COLO668 (cell line): ENCODE measurements around the gene CAMTA1.

Source experiments
- DNase-seq: peaks from one replicate; lab custom pipeline; 2025; ENCODE audit not compliant: unreplicated experiment; lab: John Stamatoyannopoulos, UW

CAMTA1 gene

DNA sequence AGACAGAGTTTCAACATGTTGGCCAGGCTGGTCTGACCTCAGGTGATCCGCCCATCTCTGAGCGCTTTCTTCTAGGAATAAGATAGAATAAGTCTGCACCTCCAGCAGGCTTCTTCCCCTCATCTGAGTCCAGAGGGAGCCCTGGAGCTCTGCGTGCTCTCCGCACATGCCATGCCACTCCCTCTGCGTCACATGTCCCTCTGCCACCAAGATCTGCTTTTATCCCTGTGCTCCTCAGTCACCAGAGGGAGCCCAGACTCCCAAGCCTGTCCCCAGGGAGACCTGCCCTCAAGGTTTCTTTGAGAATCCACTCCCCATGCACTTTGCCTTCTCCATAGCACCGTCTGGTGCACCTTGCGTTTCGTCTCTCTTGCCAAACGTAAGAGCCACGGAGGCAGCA, 213.0 kb downstream of the CAMTA1 start:
- DNase-seq = no peak

DNA sequence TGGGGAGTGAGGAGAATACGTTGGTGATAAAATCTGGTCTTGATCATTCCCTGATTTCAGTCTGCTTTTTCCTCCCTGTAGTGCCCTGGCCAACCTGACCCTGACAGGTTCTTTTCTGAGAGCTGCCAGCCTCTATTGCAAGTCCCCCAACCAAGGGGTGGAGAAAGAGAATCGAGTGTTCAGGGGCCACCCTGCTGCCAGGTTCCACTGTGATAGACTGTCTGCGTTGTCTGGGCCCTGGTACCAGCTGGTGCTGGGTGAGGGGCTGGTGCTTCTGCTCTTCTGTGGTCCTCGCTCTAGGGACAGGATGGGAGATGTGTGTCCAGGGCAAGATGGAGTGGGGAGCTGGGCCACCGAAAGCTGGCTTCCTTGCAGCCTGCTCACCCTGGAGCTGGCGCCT, 214.6 kb downstream of the CAMTA1 start:
- no peak for DNase-seq

DNA sequence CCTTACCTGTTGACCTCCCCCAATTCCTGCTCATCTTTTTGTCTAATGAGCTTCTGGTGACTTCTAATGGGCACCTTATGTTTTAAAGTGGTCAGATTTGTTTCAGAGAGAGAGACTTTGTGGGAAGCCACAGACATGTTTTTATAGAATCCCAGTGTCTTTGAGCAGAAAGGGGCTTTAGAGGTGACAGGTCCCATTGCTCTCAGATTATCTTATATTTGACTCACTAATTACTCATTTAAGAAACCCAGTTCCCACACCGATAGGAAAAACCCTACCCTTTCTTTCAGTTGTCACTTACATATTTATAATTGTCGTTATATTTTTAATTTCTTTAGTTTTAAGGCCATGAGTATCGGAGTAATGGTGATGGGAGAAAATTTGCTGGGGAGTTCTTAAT, 215.5 kb downstream of the CAMTA1 start:
- no peak for DNase-seq

DNA sequence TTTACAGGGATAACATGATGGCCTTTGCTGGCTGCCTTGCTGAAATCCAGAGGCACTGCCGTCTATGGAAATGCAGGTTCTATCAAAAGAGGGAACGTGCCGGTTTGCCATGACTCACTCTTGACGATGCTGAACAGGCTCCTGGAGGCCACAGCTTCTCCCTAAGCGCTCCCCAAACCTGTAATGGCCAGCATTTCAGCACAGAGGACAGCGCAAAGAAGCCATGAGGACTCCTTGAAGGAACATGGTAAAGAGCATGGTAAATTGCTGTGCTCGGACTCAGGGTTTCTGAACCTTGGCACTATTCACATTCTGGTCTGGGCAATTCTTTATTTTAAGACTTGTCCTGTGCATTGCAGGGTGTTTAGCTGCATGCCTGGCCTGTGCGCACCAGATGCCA, 217.5 kb downstream of the CAMTA1 start:
- DNase-seq = no peak

GRCh38 chr1:7003676-7004075, 218.4 kb downstream of the CAMTA1 start:
- DNase-seq = no peak

DNA sequence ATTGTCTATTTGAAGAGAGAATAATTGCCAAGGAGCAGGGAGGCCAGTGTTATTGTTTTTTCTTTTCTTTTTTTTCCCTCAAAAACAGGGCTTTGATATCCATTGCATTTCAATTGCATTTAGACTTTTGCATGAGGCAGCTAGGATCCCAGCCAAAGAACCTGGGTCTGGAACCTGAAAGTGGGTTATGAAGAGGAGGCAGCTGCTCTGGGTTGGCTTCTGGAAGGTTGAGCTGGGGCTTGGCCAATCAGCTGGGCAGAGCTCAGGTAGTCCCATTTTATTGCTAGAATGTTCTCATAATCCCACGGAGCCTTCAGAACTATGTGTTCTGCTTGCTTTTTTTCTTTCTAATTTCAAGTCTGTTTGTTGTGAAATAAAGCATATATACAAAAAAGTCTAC, 218.9 kb downstream of the CAMTA1 start:
- no peak for DNase-seq

- DNase-seq = no peak
These were observed 220.5 kb downstream of the CAMTA1 start for GRCh38 chr1:7005762-7006161.

- no peak for DNase-seq
These were observed 222.0 kb downstream of the CAMTA1 start for GRCh38 chr1:7006996-7007871.

GRCh38 chr1:7007902-7008301, 222.6 kb downstream of the CAMTA1 start:
- DNase-seq = no peak

DNA sequence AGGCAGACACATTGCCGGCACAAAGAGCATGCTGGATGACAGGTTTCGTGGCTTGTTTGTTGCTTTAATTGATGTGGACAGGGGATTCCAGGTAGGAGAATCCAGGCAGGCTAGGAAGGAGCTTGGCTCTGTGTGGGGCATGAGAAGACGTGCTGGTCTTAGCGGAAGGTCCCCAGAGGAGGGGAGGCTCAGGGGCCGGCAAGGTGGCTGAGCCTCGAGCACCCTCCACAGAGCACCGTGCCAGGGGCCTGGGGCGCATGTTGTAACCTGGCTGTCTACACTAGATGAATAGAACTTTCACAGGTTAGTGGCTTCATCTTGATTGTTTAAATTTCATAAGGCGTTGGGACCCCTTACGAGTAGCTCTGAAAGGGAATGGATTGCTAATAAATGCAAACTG, 223.1 kb downstream of the CAMTA1 start:
- DNase-seq = no peak

DNA sequence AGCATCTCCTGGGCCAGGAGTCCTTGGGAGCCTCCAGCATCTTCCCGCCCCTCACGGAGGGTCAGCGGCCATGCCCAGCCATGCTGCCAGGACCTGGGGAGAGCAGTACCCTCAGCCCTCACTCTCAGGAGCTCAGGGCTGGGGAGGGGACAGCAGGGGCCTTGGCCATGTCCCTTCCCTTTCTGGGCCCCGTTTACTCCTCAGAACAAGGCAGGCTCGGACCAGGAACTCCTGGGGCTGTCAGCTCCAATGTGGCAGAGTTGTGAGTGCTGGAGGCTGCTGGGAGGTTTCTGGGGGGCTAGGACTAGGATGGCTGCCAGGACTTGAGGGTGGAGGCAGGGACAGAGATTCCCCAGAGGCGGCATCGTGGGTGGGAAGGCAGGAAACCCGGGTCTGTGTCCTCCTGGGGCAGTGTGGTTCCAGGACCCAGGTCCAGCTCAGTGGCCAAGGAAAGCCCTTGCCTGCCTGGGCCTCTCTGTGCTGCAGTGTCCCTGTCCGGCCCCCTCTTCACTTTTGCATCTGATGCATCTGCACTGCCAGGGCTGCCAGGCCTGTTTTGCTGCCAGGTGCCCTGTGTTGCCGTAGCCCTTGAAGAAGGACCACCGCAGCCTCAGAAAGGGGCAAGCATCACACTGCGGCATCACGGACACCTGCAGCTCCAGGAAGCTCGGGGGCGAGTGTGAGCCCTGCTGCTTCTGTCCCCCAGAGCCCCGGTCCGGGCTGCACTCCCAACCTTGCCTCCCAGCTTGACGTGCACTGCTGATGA, 223.9 kb downstream of the CAMTA1 start:
- DNase-seq = no peak

DNA sequence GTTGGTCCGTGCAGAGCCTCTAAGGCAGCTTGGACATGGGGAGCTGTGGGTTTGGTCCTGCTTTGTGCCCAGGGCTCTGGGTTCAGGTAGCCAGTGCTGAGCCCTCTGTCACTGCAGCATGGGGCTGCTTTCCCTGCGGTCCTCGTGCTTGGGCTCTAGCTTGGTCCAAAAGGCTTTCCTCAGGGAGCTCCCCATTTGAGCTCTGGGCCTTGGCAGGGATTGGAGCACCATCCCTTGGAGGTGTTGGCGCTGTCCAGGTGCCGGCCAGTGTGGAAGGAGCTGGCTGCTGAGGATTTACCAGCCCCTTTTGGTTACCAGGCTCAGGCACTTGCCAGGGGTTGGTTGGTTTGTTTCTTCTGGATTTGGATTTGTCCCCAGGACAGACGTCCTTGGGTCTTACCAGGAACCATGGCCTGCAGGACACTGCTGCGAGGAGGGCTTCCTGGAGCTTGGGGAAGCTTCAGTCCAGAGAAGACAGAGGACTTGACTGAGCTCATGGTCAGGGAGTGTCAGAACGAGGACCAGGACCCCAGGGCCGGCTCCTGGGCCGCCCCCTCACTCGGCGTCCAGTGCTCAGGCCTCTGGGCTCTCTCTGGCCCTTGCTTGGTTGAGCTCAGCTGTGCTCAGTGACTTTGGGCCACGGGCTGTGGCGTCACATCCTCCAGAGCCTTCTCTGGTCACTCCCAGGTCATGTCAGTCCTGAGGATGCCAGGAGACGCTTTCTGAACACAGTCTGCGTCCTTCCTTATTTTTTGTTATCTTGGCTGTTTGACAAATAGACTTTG, 224.7 kb downstream of the CAMTA1 start:
- no peak for DNase-seq

DNA sequence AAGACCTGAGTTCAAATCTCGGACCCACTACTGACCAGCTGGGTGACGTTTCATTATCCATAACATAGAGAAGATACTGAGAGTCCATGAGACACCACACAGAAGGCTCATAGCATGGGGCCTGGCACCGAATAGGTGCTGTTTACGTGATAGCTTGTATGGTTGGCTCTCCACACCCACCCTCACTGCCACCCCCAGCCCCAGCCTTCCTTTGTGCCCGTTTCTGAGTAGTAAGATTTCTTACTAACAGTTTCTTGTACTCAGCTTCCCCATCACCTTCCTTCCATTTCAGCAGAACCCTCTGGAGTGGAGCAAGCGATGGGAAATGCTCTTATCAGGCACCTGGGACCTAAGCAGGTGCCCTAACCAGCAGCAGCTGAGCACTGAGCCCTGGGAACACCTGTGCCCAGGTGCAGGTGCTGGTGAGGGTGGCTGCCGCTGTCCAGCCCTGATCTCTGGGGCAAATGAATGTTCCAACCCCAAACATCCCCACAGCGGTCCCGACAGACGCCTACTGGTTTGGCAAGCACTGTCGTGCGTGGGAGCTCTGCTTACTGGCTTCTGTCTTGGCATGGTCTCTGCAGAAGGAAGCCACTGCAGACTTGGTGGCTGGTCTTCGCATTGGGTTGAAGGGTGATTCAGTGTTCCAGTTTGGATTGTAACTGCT, 225.4 kb downstream of the CAMTA1 start:
- DNase-seq = peak; percentile 35

DNA sequence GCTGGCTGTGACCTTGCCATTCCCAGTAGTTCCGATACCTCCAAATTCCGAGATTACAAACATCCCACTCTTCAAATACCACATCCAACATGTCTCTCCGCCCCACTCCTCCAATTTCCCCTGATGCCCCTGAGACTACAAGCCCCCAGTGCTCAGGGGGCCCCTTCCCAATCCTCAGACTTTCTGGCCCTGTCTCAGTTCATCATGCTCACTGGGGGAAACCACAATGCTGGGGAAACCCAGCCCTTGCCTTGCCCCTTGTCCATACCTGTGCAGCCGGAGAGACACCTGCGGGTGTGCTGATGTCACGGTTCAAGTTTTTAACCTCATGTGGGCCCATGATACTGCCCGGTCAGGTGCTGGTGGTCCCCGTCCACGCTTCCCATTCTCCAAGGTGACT, 226.6 kb downstream of the CAMTA1 start:
- DNase-seq = no peak

DNA sequence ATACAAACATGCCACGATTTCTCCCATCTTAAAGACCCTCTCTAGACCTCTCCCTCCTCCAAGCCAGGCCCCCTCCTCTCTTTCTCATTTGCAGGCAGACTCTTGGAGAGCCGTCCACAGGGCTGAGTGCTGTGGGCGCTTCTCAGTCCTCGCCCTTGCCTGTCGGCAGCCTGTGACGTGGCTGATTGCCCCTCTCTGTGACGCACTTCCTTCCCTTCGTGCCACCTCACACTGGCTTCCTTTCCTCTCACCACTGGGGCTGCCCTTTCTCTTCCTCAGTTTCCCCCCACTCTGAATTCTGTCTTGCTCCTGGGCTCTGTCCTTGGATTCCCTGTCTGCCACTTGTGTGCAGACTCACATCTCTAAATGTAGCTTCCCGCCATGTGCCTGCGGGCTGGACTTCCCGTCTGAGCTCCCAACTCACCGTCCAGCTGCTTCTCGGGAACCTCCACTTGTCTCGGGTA, 227.2 kb downstream of the CAMTA1 start:
- DNase-seq = no peak

DNA sequence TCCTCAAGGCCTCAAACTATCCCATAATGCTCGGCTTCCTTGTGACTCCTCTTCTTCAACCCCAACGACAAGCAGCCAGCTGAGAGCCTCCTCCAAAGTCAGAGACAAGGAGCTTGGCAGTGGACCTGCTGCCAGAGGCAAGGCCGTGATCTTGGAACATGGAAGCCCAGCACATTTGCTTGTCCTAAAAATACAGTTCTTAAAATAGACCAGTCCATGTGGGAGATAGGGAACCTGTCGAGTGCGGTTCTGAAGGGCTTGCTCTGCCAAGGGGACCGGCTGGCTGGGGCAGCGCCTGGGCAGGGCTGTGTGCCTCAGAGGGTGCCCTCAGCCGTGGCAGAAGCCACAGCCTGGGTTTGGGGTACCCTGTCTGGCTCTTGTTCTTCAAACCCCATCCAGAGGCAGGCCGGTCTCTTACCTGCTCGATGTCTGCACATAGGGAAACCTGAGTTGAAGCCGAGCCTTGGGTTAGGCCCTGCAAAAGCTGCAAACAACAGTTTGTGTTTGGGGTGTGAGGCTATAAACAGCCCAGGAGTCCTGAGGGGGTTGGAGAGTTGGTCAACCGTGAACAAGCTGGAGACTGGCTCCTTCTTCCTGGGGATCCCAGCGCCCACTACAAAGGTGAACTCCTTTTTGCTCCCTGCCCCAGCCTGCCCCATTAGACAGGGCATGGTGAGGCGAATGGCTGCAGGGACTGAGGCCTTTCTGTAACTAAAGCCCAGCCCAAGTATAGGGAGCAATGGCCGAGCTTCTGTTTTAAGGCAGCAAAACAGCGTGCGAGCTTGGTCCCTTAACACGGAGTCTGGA, 228.8 kb downstream of the CAMTA1 start:
- no peak for DNase-seq

DNA sequence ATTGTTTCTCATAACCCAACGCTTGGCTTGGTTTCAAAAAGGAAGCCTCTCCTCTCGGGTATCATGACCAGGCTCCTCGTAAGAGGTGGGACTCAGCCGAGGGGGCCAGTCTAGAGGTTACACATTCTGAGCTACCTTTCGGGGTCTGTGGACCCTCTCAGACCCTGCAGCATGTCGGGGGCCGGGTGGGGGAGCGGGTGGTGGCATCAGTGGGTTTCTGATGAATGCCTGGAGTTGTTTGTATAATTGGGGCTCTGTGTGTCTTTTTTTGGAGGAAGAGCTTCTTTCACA, 229.3 kb downstream of the CAMTA1 start:
- no peak for DNase-seq

GRCh38 chr1:7015022-7015421, 229.8 kb downstream of the CAMTA1 start:
- DNase-seq = no peak

DNA sequence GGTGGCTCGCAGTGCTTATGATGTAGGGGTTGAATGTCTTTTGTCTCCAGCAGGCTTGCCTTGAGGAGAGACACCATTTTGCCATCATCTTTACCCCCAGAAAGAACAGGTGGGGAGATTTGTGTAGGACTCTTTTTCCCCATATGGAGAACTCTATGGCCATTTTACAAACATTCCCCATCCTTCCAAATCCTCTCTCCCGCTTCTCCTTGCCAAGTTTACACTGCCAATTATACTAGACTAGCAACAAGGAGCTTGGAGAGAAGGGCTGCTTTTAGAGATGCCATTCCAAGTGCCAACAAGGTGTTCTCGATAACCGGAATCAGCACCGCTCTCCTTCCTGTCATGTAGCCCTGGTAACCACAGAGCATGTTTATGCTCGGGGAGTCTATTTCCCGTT, 233.1 kb downstream of the CAMTA1 start:
- no peak for DNase-seq

DNA sequence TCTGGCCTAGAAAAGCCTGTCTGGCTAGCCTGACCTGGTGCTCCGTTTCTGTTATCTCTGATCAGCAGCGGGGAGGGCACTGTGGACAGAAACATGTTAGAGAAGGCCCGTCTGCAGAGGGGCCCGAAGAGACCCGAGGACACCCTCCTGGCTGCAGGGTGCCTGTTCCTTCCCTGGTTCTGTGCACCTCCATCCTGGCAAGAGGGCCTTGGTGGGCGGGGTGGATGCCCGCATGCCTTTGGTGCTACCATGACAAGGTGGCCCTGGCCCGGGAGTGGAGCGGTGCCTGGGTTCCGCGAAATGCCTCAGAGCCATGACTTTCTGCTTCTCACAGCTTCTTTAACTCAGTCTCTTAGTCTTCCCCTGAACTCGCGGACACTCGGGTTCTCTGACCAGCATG, 233.6 kb downstream of the CAMTA1 start:
- DNase-seq = no peak
